Thyroid gland (tissue), 4 donors: ENCODE measurements around the gene RAB11FIP4.

Source experiments
- POLR2A ChIP-seq, 2 donors: fragments of 450-650 bp; IDR thresholded peaks; one replicate each; pipeline ENCODE4 v1.6.1; 2017; ENCODE audit warnings: antibody characterized with exemption in 2 of 2, mild to moderate bottlenecking in 2 of 2, moderate library complexity in 1 of 2
- TF ChIP-seq, protein P1 (sequence below), 6 experiments: fragments of 200-600 bp in 3 of 6; fragments of 450-650 bp in 3 of 6; sonication (generic) in 3 of 6; IDR thresholded peaks; one replicate each; pipeline ENCODE4 v1.5.1; 2016 to 2019; ENCODE audit warnings: antibody characterized with exemption in 6 of 6, mild to moderate bottlenecking in 2 of 6, inconsistent platforms in 1 of 6, moderate library complexity in 1 of 6

DNA sequence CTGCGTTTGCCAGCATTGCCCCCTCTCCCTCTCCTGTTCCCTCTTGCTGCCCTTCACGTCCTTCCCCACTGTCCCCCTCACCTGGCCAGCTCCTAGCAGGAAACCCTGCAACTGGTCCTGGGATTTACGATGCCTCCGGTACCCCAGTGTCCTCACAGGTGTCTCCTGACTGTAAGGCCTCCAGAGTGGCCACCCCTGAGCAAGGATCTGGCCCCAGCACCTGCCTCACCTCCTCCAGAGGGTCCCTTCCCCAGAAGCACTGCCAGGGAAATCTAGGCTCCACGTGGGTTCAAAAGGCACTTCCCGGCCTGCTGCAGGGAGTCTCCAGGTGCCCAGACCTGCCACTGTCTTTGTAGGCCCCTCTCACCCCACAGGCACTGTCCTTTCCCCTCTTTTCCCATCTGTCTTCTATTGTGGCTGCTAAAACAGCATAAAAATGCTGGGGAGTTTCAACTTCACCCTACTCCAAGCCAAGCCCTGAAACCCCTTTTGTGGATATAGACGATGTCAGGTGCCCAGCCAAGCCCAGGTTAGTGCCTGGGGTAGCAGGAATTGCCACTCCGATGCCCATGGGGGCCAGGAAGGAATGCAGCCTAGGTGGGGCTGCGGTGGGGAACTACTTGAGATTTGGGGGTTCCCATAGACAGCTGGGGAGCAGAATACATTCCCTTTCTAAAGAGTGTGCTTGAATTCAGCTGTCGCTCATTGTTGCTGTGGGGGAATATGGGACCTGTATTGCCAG is 25.7 kb downstream of the RAB11FIP4 start:
- TF ChIP-seq, protein P1, sequence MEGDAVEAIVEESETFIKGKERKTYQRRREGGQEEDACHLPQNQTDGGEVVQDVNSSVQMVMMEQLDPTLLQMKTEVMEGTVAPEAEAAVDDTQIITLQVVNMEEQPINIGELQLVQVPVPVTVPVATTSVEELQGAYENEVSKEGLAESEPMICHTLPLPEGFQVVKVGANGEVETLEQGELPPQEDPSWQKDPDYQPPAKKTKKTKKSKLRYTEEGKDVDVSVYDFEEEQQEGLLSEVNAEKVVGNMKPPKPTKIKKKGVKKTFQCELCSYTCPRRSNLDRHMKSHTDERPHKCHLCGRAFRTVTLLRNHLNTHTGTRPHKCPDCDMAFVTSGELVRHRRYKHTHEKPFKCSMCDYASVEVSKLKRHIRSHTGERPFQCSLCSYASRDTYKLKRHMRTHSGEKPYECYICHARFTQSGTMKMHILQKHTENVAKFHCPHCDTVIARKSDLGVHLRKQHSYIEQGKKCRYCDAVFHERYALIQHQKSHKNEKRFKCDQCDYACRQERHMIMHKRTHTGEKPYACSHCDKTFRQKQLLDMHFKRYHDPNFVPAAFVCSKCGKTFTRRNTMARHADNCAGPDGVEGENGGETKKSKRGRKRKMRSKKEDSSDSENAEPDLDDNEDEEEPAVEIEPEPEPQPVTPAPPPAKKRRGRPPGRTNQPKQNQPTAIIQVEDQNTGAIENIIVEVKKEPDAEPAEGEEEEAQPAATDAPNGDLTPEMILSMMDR (IDR thresholded peaks at IDR 0.05), result no peak
- TF ChIP-seq POLR2A (IDR thresholded peaks at IDR 0.05), result no peak
